ENCODE measurements around the gene BSG. TPM values are rescaled to one million over a fixed set of nuclear protein-coding genes. Genes with fewer than 3 reads are reported as not detected.

The BSG gene
- total RNA-seq, 1 donor from 2014 or later, result 330 TPM

- TF ChIP-seq EZH2phosphoT487 (IDR thresholded peaks at IDR 0.05) (no peak), EZH2 (IDR thresholded peaks at IDR 0.05) (no peak)
- Histone ChIP-seq H3F3A (ENCODE audit: low read depth) (no peaks in the 10 kb centered on the region), H3K27ac (no peak overlapping the region), H2AFZ (replicated peaks) (no peak overlapping the region), H3K79me2 (ENCODE audit: low read depth) (no peaks in the 10 kb centered on the region), H3K4me2 (no peak overlapping the region), H4K20me1 (ENCODE audit: low read depth) (peaks cover 14% of the 10 kb centered on the region), H3K9me3 (ENCODE audit: low read depth) (no peaks in the 10 kb centered on the region), H3K4me1 (no peaks in the 10 kb centered on the region), H3K4me3 (no peak overlapping the region), H3K36me3 (no peaks in the 10 kb centered on the region), H3K9ac (no peak overlapping the region), H3K27me3 (no peaks in the 10 kb centered on the region)
- no peak for DNase-seq (ENCODE audit: low spot score)
- Mint-ChIP-seq H3K27ac (no peak overlapping the region), H3K4me3 (no peak overlapping the region), H3K27me3 (ENCODE audit: insufficient read depth, low read depth) (peaks cover 4% of the 10 kb centered on the region), H3K4me1 (peaks cover 15% of the 10 kb centered on the region), H3K36me3 (peaks cover 19% of the 10 kb centered on the region), H3K9me3 (no peaks in the 10 kb centered on the region)
Measured at GRCh38 chr19:622666-623065, 50.3 kb downstream of the BSG start.

GRCh38 chr19:623175-623916 is 51.0 kb downstream of the BSG start:
- no peak overlapping the region for H3K9ac ChIP-seq
- H3K27me3 Mint-ChIP-seq (ENCODE audit: insufficient read depth, low read depth), result peaks cover 6% of the 10 kb centered on the region

GRCh38 chr19:623974-624373 is 51.6 kb downstream of the BSG start:
- no peak overlapping the region for H3K4me2 ChIP-seq
- no peak overlapping the region for H3K27ac ChIP-seq
- no peak overlapping the region for H3K9ac ChIP-seq
- no peaks in the 10 kb centered on the region for H3K4me1 ChIP-seq
- H3K36me3 Mint-ChIP-seq, result peaks cover 23% of the 10 kb centered on the region
- no peak for TF ChIP-seq EZH2phosphoT487 (IDR thresholded peaks at IDR 0.05)
- no peak for TF ChIP-seq CTCF (IDR thresholded peaks at IDR 0.05)
- H3K4me3 Mint-ChIP-seq, result peak overlapping the region; percentile 33
- peaks cover 16% of the 10 kb centered on the region for H3K4me1 Mint-ChIP-seq
- no peaks in the 10 kb centered on the region for H3F3A ChIP-seq (ENCODE audit: low read depth)
- no peak overlapping the region for H2AFZ ChIP-seq (replicated peaks)
- H3K79me2 ChIP-seq (ENCODE audit: low read depth), result no peaks in the 10 kb centered on the region
- H3K36me3 ChIP-seq, result no peaks in the 10 kb centered on the region
- H3K4me3 ChIP-seq, result no peak overlapping the region
- no peaks in the 10 kb centered on the region for H3K27me3 ChIP-seq
- peaks cover 6% of the 10 kb centered on the region for H3K27me3 Mint-ChIP-seq (ENCODE audit: insufficient read depth, low read depth)
- H3K9me3 ChIP-seq (ENCODE audit: low read depth), result no peaks in the 10 kb centered on the region
- peak overlapping the region; percentile 78 for H3K27ac Mint-ChIP-seq
- H4K20me1 ChIP-seq (ENCODE audit: low read depth), result peaks cover 22% of the 10 kb centered on the region
- no peaks in the 10 kb centered on the region for H3K9me3 Mint-ChIP-seq
- peak; percentile 29 for DNase-seq (ENCODE audit: low spot score)

More at GRCh38 chr19:623175-623916, 51.0 kb downstream of the BSG start:
- no peaks in the 10 kb centered on the region for H3K79me2 ChIP-seq (ENCODE audit: low read depth)
- no peak for TF ChIP-seq EZH2 (IDR thresholded peaks at IDR 0.05)
- no peak for TF ChIP-seq EZH2phosphoT487 (IDR thresholded peaks at IDR 0.05)
- no peak for TF ChIP-seq CTCF (IDR thresholded peaks at IDR 0.05)
- no peaks in the 10 kb centered on the region for H3K36me3 ChIP-seq
- Mint-ChIP-seq H3K27ac (peak overlapping the region; percentile 37), H3K4me1 (peaks cover 15% of the 10 kb centered on the region), H3K36me3 (peaks cover 21% of the 10 kb centered on the region), H3K4me3 (peak overlapping the region; percentile 33), H3K9me3 (no peaks in the 10 kb centered on the region)
- no peaks in the 10 kb centered on the region for H3K27me3 ChIP-seq
- no peak overlapping the region for H2AFZ ChIP-seq (replicated peaks)
- no peak for DNase-seq (ENCODE audit: low spot score)
- H4K20me1 ChIP-seq (ENCODE audit: low read depth), result peaks cover 17% of the 10 kb centered on the region
- no peaks in the 10 kb centered on the region for H3K4me1 ChIP-seq
- no peaks in the 10 kb centered on the region for H3K9me3 ChIP-seq (ENCODE audit: low read depth)
- no peaks in the 10 kb centered on the region for H3F3A ChIP-seq (ENCODE audit: low read depth)
- H3K27ac ChIP-seq, result no peak overlapping the region
- H3K4me2 ChIP-seq, result no peak overlapping the region
- no peak overlapping the region for H3K4me3 ChIP-seq

- no peak overlapping the region for H3K27ac Mint-ChIP-seq
- Histone ChIP-seq H3K27ac (no peak overlapping the region), H3K36me3 (no peaks in the 10 kb centered on the region)
Measured at GRCh38 chr19:624433-625109, 52.2 kb downstream of the BSG start.

More at GRCh38 chr19:624433-625109, 52.2 kb downstream of the BSG start:
- Histone ChIP-seq H4K20me1 (ENCODE audit: low read depth) (peaks cover 22% of the 10 kb centered on the region), H3K79me2 (ENCODE audit: low read depth) (no peaks in the 10 kb centered on the region), H3K4me3 (no peak overlapping the region), H3F3A (ENCODE audit: low read depth) (no peaks in the 10 kb centered on the region), H3K4me2 (no peak overlapping the region), H2AFZ (replicated peaks) (no peak overlapping the region), H3K27me3 (no peaks in the 10 kb centered on the region), H3K9ac (no peak overlapping the region), H3K9me3 (ENCODE audit: low read depth) (no peaks in the 10 kb centered on the region), H3K4me1 (no peaks in the 10 kb centered on the region)
- TF ChIP-seq EZH2 (IDR thresholded peaks at IDR 0.05), result no peak
- TF ChIP-seq CTCF (IDR thresholded peaks at IDR 0.05), result no peak
- TF ChIP-seq EZH2phosphoT487 (IDR thresholded peaks at IDR 0.05), result no peak
- Mint-ChIP-seq H3K4me1 (peaks cover 17% of the 10 kb centered on the region), H3K9me3 (no peaks in the 10 kb centered on the region), H3K4me3 (no peak overlapping the region), H3K36me3 (peaks cover 26% of the 10 kb centered on the region), H3K27me3 (ENCODE audit: insufficient read depth, low read depth) (peaks cover 6% of the 10 kb centered on the region)
- no peak for DNase-seq (ENCODE audit: low spot score)
